Bronchial epithelial cell (primary cell): ENCODE results near the gene DNM3. TPM values are rescaled to one million over a fixed set of nuclear protein-coding genes. Genes with fewer than 3 reads are reported as not detected.
A peak's percentile ranks its signal among the peaks of the same experiment; 100 is the strongest.

Source experiments
- DNase-seq: peaks from one replicate; pipeline ENCODE4 v3.0.0-alpha.2; 2010; ENCODE audit warnings: low read depth
- FAIRE-seq: peaks from 2 replicates; lab custom pipeline; 2011; peaks lifted over from hg19 to GRCh38; lab: Jason Lieb, UNC
- H3K27me3 ChIP-seq: 2 replicates; pipeline ENCODE4 v1.5.1; 2011; ENCODE audit warnings: low read length; ENCODE audit not compliant: control insufficient read depth, insufficient read depth
- H3K36me3 ChIP-seq: 2 replicates; pipeline ENCODE4 v1.5.1; 2011; ENCODE audit warnings: low read length; ENCODE audit not compliant: control insufficient read depth, insufficient read depth
- H3K4me3 ChIP-seq: 2 replicates; pipeline ENCODE4 v1.5.1; 2011; ENCODE audit warnings: mild to moderate bottlenecking, low read depth, low read length, control low read depth
- total RNA-seq: library from RNA; depleted of rRNA; stranded (reverse); fragments of >200 nt; gene quantifications from 2 replicates; pipeline ENCODE4 v1.2.1, GENCODE V29; 2014
- TF ChIP-seq, protein P1 (sequence below): IDR thresholded peaks from 2 replicates; pipeline ENCODE4 v1.5.1; 2011; ENCODE audit warnings: mild to moderate bottlenecking, moderate library complexity, low read length, control low read depth, inconsistent platforms; ENCODE audit not compliant: insufficient read depth, severe bottlenecking

Gene DNM3
- total RNA-seq, 1 donor from 2014 or later = 1.3 TPM

DNA sequence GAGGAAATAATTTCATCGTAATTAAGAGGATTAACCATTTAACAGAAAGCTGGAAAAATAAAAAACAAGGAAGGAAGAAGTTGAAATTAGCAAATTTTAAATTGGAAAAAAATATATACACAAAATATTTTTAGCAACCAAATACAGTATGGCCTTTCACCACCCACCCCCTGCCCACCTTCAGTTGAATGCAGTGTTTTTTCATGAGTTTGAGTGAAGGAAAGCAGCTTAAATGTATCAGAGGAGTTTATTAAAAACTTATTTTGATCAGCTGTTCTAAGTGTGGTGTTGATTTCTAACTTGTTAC is 249.2 kb downstream of the DNM3 start:
- no peaks in the 10 kb centered on the region for H3K27me3 ChIP-seq
- FAIRE-seq (no peak), DNase-seq (no peak)
- TF ChIP-seq, protein P1, sequence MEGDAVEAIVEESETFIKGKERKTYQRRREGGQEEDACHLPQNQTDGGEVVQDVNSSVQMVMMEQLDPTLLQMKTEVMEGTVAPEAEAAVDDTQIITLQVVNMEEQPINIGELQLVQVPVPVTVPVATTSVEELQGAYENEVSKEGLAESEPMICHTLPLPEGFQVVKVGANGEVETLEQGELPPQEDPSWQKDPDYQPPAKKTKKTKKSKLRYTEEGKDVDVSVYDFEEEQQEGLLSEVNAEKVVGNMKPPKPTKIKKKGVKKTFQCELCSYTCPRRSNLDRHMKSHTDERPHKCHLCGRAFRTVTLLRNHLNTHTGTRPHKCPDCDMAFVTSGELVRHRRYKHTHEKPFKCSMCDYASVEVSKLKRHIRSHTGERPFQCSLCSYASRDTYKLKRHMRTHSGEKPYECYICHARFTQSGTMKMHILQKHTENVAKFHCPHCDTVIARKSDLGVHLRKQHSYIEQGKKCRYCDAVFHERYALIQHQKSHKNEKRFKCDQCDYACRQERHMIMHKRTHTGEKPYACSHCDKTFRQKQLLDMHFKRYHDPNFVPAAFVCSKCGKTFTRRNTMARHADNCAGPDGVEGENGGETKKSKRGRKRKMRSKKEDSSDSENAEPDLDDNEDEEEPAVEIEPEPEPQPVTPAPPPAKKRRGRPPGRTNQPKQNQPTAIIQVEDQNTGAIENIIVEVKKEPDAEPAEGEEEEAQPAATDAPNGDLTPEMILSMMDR = no peak
- H3K36me3 ChIP-seq = no peaks in the 10 kb centered on the region
- no peak overlapping the region for H3K4me3 ChIP-seq

DNA sequence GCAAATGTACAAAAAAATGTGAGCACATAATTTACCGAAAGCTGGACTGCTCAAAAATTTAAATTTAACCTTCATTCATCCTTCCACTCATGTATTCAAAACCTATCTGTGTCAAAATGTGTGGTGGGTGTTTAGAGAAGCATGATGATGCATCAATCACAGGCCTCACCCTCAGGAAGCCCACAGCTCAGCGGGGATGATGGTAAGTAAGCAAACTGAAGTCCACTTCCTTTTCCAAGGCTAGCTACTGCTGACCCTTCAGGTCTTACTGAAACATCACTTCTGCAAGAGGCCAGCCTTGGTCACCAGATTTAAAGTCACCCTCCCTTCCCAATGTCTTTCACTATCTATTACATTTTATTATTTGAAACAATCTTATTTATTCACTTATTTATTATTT is 254.5 kb downstream of the DNM3 start:
- no peaks in the 10 kb centered on the region for H3K27me3 ChIP-seq
- TF ChIP-seq, protein P1 = no peak
- no peaks in the 10 kb centered on the region for H3K36me3 ChIP-seq
- FAIRE-seq = no peak
- no peak overlapping the region for H3K4me3 ChIP-seq
- DNase-seq = no peak

DNA sequence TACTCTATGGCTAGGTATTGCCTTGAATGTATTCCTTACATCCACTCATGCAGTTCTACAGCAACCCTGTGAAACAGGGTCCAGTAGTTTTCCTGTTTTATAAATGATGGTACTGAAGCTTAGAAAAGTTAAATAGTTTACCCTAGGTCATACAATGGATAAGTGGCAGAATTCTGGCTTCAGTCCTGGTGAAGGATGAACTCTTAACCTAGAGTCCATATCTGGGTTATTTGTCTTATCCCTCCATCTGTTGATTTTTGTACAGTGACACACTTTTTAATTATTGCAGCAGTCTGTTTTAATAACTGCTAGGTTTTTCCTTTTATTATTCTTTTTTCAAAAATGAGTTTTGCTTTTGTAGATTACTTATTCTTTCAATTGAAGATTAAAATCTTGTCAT is 263.9 kb downstream of the DNM3 start:
- Histone ChIP-seq H3K27me3 (no peaks in the 10 kb centered on the region), H3K36me3 (no peaks in the 10 kb centered on the region), H3K4me3 (no peak overlapping the region)
- DNase-seq (no peak), FAIRE-seq (no peak)
- TF ChIP-seq, protein P1 = no peak

DNA sequence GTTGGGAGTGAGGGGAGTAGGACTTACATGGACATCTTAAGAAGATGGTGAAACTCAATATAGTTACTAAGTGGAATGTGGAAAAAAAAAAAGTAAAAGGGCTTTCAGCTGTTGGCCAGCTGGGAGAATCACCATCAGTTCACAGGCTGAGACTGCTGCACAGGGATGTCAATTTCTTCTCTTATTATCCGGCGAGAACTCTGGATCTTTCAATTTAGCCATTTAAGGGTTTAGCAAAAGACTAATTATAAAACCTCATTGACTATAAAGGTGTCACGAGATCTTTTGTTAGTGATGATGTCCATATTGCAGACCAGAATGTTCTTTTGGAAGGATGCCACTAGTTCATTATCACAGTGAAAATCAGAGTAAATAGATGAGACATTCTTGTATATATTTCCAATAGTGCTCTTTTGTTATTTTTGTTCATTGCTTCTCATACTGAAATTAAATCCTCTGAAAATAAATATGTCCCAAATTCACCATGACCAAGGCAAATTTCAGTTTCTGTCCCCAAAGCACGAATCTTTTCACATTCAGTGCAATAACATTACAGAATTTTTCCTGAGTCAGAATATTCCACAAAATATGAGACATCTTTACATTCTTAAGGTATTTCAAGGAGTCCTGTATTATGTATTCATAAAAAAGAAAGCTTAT is 266.1 kb downstream of the DNM3 start:
- Histone ChIP-seq H3K36me3 (no peaks in the 10 kb centered on the region), H3K4me3 (no peak overlapping the region), H3K27me3 (no peaks in the 10 kb centered on the region)
- no peak for DNase-seq
- TF ChIP-seq, protein P1 = no peak
- no peak for FAIRE-seq

DNA sequence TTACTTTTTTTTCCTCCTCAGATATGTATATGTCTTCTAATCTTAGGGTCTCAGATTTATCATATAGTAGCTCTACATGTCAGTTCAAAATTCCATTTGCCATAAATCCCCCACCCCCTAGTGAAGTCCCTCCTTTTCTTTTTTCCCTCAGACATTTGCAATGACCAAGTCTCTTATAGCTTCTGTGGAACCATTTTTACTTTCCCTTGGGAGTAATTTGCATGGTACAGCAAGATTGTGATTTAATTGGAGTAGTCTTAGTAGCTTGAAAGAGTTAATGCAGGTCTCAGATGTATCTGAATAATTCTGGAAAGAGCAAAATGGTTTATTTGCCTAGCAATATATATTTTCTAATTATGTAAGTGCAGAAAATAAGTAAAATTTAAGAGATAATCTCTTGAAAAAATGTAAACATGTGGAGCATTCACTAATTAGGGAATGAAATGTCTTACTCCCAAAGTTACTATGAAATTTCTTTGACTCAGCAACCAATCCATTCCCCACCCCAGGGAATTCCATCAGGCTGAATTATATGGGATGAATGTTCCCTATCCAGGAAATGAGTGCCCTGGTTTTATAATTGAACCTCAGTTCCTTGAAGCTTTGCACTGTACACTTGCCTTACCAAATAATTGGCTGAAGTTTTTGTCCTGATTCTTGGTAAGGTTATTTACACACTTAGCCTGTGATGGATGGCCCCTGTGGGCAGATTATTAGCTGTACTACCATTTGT is 267.0 kb downstream of the DNM3 start:
- TF ChIP-seq, protein P1 = no peak
- Histone ChIP-seq H3K27me3 (no peaks in the 10 kb centered on the region), H3K4me3 (no peak overlapping the region), H3K36me3 (no peaks in the 10 kb centered on the region)
- FAIRE-seq = no peak
- DNase-seq = peak; percentile 31
